SK-N-SH (cell line): Measurements from ENCODE around the gene DCAF11. TPM values are rescaled to one million over a fixed set of nuclear protein-coding genes. Genes with fewer than 3 reads are reported as not detected.

ENCODE experiments used
- CTCF ChIA-PET: fragments of 300-600, 350-600 bp; formaldehyde crosslinking; extraction: SDS; loops from one replicate; lab custom pipeline; 2021; lab: Yijun Ruan, JAX
- POLR2A ChIA-PET: fragments of 350-600 bp; sonication (Branson Sonifier 250); formaldehyde crosslinking; extraction: SDS; loops from one replicate; lab custom pipeline; 2020; ENCODE audit warnings: antibody characterized with exemption, inconsistent platforms; lab: Yijun Ruan, JAX
- DNase-seq: peaks from one replicate; pipeline ENCODE4 v3.0.0; 2012
- H2AFZ ChIP-seq: fragments of 200-600 bp; sonication (generic); 2 replicates; pipeline ENCODE4 v1.8.1; 2016; ENCODE audit warnings: antibody characterized with exemption, mild to moderate bottlenecking, low read depth
- H3F3A ChIP-seq: fragments of 200-600 bp; sonication (generic); replicated peaks from 2 replicates; pipeline ENCODE3; 2016; ENCODE audit warnings: antibody characterized with exemption, mild to moderate bottlenecking; ENCODE audit not compliant: insufficient read depth
- H3K27ac ChIP-seq, 2 experiments: fragments of 200-500 bp in 1 of 2; fragments of 200-600 bp in 1 of 2; sonication (Bioruptor generic) in 1 of 2; sonication (generic), shearing (Covaris generic) in 1 of 2; 2 replicates each; pipeline versions ENCODE4 v1.5.1 to v1.6.1; 2014 to 2016; ENCODE audit warnings: low read depth in 2 of 2, inconsistent platforms in 1 of 2, low read length in 1 of 2, mild to moderate bottlenecking in 1 of 2, mixed read lengths in 1 of 2
- H3K27me3 ChIP-seq: fragments of 200-600 bp; sonication (generic), shearing (Covaris generic); 2 replicates; pipeline ENCODE4 v1.6.1; 2016; ENCODE audit warnings: mixed run types; ENCODE audit not compliant: insufficient read depth
- H3K36me3 ChIP-seq, 2 experiments: fragments of 200-500 bp in 1 of 2; fragments of 200-600 bp in 1 of 2; sonication (Bioruptor generic) in 1 of 2; sonication (generic) in 1 of 2; replicated peaks in 1 of 2; 2 replicates each; pipeline versions ENCODE3 to v1.5.1; 2014 to 2016; ENCODE audit warnings: low read length in 1 of 2, mild to moderate bottlenecking in 1 of 2; ENCODE audit not compliant: insufficient read depth in 2 of 2, control insufficient read depth in 1 of 2
- H3K4me1 ChIP-seq, 2 experiments: fragments of 200-500 bp in 1 of 2; fragments of 200-600 bp in 1 of 2; sonication (Bioruptor generic) in 1 of 2; sonication (generic), shearing (Covaris generic) in 1 of 2; 2 replicates each; pipeline versions ENCODE4 v1.5.1 to v1.6.1; 2014 to 2016; ENCODE audit warnings: low read depth in 1 of 2, low read length in 1 of 2, mixed run types in 1 of 2; ENCODE audit not compliant: insufficient read depth in 2 of 2, control insufficient read depth in 1 of 2
- H3K4me2 ChIP-seq: fragments of 200-600 bp; sonication (generic), shearing (Covaris generic); 2 replicates; pipeline ENCODE4 v1.6.1; 2017; ENCODE audit warnings: mixed run types
- H3K4me3 ChIP-seq, 2 experiments: fragments of 200-500 bp in 1 of 2; fragments of 200-600 bp in 1 of 2; sonication (Bioruptor generic) in 1 of 2; sonication (generic), shearing (Covaris generic) in 1 of 2; 2 replicates each; pipeline versions ENCODE4 v1.5.1 to v1.8.1; 2014 to 2016; ENCODE audit warnings: low read depth in 2 of 2, inconsistent platforms in 1 of 2, low read length in 1 of 2, mild to moderate bottlenecking in 1 of 2, mixed read lengths in 1 of 2, moderate library complexity in 1 of 2
- H3K79me2 ChIP-seq: fragments of 200-600 bp; sonication (generic); 2 replicates; pipeline ENCODE4 v1.8.1; 2017; ENCODE audit warnings: mild to moderate bottlenecking; ENCODE audit not compliant: insufficient read depth
- H3K9ac ChIP-seq: fragments of 200-600 bp; sonication (generic); 2 replicates; pipeline ENCODE4 v1.6.1; 2017; ENCODE audit warnings: mixed run types
- H3K9me2 ChIP-seq: fragments of 200-600 bp; sonication (generic); 2 replicates; pipeline ENCODE4 v1.6.1; 2017; ENCODE audit warnings: mixed run types
- H3K9me3 ChIP-seq: fragments of 200-600 bp; sonication (generic); 2 replicates; pipeline ENCODE4 v1.6.1; 2017; ENCODE audit warnings: mixed run types, mild to moderate bottlenecking, moderate library complexity
- H4K20me1 ChIP-seq: fragments of 200-600 bp; sonication (generic); 2 replicates; pipeline ENCODE4 v1.6.1; 2017; ENCODE audit warnings: mild to moderate bottlenecking, mixed run types; ENCODE audit not compliant: insufficient read depth
- EP300 ChIP-seq, 2 experiments: IDR thresholded peaks; 2 replicates each; pipeline versions ENCODE4 v1.4.0 to v1.6.1; 2012; ENCODE audit warnings: borderline replicate concordance in 1 of 2, low read depth in 1 of 2, low read length in 1 of 2
- FOSL2 ChIP-seq: IDR thresholded peaks from 2 replicates; pipeline ENCODE4 v1.4.0; 2012; ENCODE audit warnings: low read depth, mild to moderate bottlenecking, moderate library complexity, borderline replicate concordance
- GABPA ChIP-seq: IDR thresholded peaks from 2 replicates; pipeline ENCODE4 v1.4.0; 2012; ENCODE audit warnings: low read depth, mild to moderate bottlenecking
- GATA2 ChIP-seq: sonication (generic); formaldehyde crosslinking; IDR thresholded peaks from 2 replicates; pipeline ENCODE4 v1.5.0; 2020; ENCODE audit warnings: mild to moderate bottlenecking, missing genetic modification reagents
- MEF2A ChIP-seq: IDR thresholded peaks from 2 replicates; pipeline ENCODE4 v1.4.0; 2012; ENCODE audit warnings: low read depth, borderline replicate concordance
- MXI1 ChIP-seq: IDR thresholded peaks from 2 replicates; pipeline ENCODE4 v1.6.1; 2012; ENCODE audit warnings: mild to moderate bottlenecking, low read depth, low read length, improper control_type of control experiment
- NRF1 ChIP-seq: IDR thresholded peaks from 2 replicates; pipeline ENCODE4 v1.6.1; 2012; ENCODE audit warnings: low read depth, mild to moderate bottlenecking, low read length
- POLR2AphosphoS5 ChIP-seq: IDR thresholded peaks from 2 replicates; pipeline ENCODE4 v1.6.1; 2012; ENCODE audit warnings: low read depth, low read length
- RFX5 ChIP-seq: IDR thresholded peaks from 2 replicates; pipeline ENCODE4 v1.6.1; 2012; ENCODE audit warnings: mild to moderate bottlenecking, improper control_type of control experiment, low read length
- SIN3A ChIP-seq: IDR thresholded peaks from 2 replicates; pipeline ENCODE4 v1.6.1; 2012; ENCODE audit warnings: low read depth, mild to moderate bottlenecking, low read length, moderate library complexity, borderline replicate concordance
- TAF1 ChIP-seq: IDR thresholded peaks from 2 replicates; pipeline ENCODE4 v1.6.1; 2012; ENCODE audit warnings: low read depth, mild to moderate bottlenecking, low read length, moderate library complexity, borderline replicate concordance
- WGBS: methylation state at CpG from one replicate; pipeline ENCODE4 v1.1.6; 2017; ENCODE audit warnings: low lambda C conversion rate; 5-methylcytosine and 5-hydroxymethylcytosine counted together
- polyA plus RNA-seq, 3 experiments: library from polyadenylated mRNA; depleted of rRNA; stranded (reverse); fragments of >200 nt; gene quantifications; 2 replicates each; pipeline ENCODE4 v1.2.3, GENCODE V29; 2012
- TF ChIP-seq, protein P1 (sequence below): IDR thresholded peaks from 2 replicates; pipeline ENCODE4 v1.4.0; 2012; ENCODE audit warnings: low read depth, borderline replicate concordance
- TF ChIP-seq, protein P2 (sequence below): IDR thresholded peaks from 2 replicates; pipeline ENCODE4 v1.4.0; 2012; ENCODE audit warnings: low read depth

The DCAF11 gene
- polyA plus RNA-seq, 1 of the 3 experiments (the other 2 are of a cell fraction), result 34.6 TPM

DNA sequence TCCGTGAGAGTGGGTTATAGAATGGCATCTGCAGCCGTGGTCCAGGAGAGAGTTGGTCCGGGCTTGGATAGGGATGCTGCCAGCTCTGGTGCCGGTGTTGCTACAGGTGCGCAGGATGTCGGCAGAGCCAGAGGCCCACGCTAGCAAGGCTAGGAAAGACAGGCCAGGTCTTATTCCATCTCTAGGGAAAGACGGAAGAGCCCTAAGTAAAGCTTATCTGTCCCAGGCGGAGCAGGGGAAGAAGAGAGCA lies 20.9 kb downstream of the DCAF11 start (continued):
- TF ChIP-seq, protein P1, sequence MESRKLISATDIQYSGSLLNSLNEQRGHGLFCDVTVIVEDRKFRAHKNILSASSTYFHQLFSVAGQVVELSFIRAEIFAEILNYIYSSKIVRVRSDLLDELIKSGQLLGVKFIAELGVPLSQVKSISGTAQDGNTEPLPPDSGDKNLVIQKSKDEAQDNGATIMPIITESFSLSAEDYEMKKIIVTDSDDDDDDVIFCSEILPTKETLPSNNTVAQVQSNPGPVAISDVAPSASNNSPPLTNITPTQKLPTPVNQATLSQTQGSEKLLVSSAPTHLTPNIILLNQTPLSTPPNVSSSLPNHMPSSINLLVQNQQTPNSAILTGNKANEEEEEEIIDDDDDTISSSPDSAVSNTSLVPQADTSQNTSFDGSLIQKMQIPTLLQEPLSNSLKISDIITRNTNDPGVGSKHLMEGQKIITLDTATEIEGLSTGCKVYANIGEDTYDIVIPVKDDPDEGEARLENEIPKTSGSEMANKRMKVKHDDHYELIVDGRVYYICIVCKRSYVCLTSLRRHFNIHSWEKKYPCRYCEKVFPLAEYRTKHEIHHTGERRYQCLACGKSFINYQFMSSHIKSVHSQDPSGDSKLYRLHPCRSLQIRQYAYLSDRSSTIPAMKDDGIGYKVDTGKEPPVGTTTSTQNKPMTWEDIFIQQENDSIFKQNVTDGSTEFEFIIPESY, result no peak
- TF ChIP-seq MEF2A, result no peak
- TF ChIP-seq FOSL2, result no peak
- no peak for TF ChIP-seq RFX5
- TF ChIP-seq EP300 (IDR thresholded peaks at IDR 0.05; ENCODE audit: borderline replicate concordance in 1 of 2, low read depth in 1 of 2, low read length in 1 of 2), result no peak
- no peak for TF ChIP-seq GATA2 (CRISPR knock-in tag)
- no peak for TF ChIP-seq SIN3A

DNA sequence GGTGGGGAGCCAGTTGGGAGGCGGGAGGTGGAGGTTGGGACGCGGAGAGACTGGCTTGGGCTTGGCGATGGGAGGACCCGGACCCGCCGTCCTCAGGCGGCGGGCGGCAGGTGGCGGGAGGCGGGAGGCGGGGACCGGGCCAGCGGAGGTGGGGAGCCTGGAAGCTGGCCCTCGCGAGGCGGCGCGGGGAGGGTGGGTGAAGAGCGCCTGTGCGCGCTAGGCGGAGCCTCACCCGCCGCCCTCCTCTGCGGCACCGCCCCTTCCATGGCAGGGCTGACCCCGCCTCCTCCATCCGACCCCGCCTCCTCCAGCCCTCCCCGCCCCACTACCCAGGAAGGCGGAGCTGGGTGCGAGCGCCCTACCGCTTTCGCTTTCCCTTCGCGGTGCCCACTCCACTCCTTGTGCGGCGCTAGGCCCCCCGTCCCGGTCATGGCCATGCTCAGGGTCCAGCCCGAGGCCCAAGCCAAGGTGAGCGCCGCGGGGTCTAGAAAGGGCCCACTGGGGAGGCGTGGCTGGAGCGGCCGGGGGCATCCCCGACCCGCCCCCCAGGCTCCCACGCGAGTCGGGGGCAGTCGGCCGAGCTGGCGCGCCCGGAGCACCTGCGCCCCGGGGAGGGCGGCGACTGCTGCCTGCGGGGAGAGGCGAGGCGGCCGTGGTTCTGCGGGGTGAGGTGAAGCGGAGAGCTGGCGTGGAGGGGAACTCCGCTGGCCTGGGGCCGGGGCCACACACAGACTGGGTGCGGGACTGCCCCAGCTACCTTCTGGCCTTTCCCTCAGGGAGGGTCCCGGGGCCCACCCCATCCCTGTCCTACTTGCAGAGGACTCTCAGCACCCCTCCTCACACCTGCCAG lies 21.5 kb downstream of the DCAF11 start, which contains the start of gene PSME1:
TSS of gene PSME1 (plus strand) at position 361 of the 850 bp plus-strand sequence. CDS start at position 430, 69 bp downstream.
- H3K9ac ChIP-seq, result peak within 1 kb of the TSS; percentile 94
- ChIA-PET CTCF (interaction anchor here (0.6 to 4.7 kb wide), 8 partner anchors 10 to 558 kb away, joined by 3 to 22 read pairs (median 3); partner anchors contain the start of genes DCAF11, IRF9, JPH4 and NRL), POLR2A (interaction anchor here (0.6 to 3.0 kb wide), 14 partner anchors 9 to 610 kb away, joined by 3 to 21 read pairs (median 5); partner anchors contain the start of genes CARMIL3, DCAF11, IRF9 and NRL)
- peak within 1 kb of the TSS; percentile 52 to 83 for H3K27ac ChIP-seq
- H3K9me2 ChIP-seq, result no peaks in the 10 kb centered on the region
- H4K20me1 ChIP-seq, result no peaks in the 10 kb centered on the region
- H2AFZ ChIP-seq, result peak within 1 kb of the TSS; percentile 98
- 0% methylated on average over 16 of the region's 75 CpGs for WGBS
- DNase-seq, result peak; percentile 98
- H3K9me3 ChIP-seq, result no peaks in the 10 kb centered on the region
- H3K4me1 ChIP-seq, result peaks cover 6 to 35% of the 10 kb centered on the region in 2 experiments; a peak in 2 of 4 replicates
- H3K27me3 ChIP-seq, result no peaks in the 10 kb centered on the region
- peaks cover 21 to 24% of the 10 kb centered on the region in 2 experiments for H3K36me3 ChIP-seq
- H3K4me3 ChIP-seq, result peak within 1 kb of the TSS; percentile 82 to 91
- H3K4me2 ChIP-seq, result peak within 1 kb of the TSS; percentile 82
- peaks cover 33% of the 10 kb centered on the region for H3K79me2 ChIP-seq
- peak; percentile 61 for TF ChIP-seq NRF1
- no peak for TF ChIP-seq RFX5
- no peak for TF ChIP-seq GABPA
- TF ChIP-seq MXI1, result peak; percentile 44; the same call in 1 of the 2 replicates
- TF ChIP-seq, protein P2, sequence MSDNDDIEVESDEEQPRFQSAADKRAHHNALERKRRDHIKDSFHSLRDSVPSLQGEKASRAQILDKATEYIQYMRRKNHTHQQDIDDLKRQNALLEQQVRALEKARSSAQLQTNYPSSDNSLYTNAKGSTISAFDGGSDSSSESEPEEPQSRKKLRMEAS, result peak; percentile 45; the same call in 1 of the 2 replicates
- peak; percentile 50 for TF ChIP-seq TAF1
- 0 out of 2 replicates have a peak, but pooled peaks have one; percentile 16 for TF ChIP-seq SIN3A
- peak; percentile 67 for TF ChIP-seq POLR2AphosphoS5
- H3F3A ChIP-seq, result peaks cover 5% of the 10 kb centered on the region
